Uterus (tissue), 4 donors: ENCODE measurements around the gene RAPGEF5. TPM values are rescaled to one million over a fixed set of nuclear protein-coding genes. Genes with fewer than 3 reads are reported as not detected.
"Not testable (repeated sequence)": the region's sequence is repeated elsewhere in the genome, so short reads cannot be mapped to it uniquely, and the experiment has no call there.

Experiments used
- DNase-seq, 2 donors: peaks; one replicate each; pipeline ENCODE4 v3.0.0-alpha.2; 2019 to 2020
- H3K27ac ChIP-seq, 2 donors: fragments of 200-600 bp; sonication (generic); 1 replicate in 1 of 2; 2 replicates in 1 of 2; pipeline ENCODE4 v1.5.1; 2016 to 2018
- H3K27me3 ChIP-seq, 2 donors: fragments of 200-600 bp; sonication (generic); one replicate each; pipeline ENCODE4 v1.5.1; 2018 to 2019; ENCODE audit warnings: control low read depth in 1 of 2
- H3K36me3 ChIP-seq, 2 donors: fragments of 200-600 bp; sonication (generic); one replicate each; pipeline ENCODE4 v1.5.1; 2019; ENCODE audit warnings: control low read depth in 1 of 2
- H3K4me1 ChIP-seq, 2 donors: fragments of 200-600 bp; sonication (generic); one replicate each; pipeline ENCODE4 v1.5.1; 2018 to 2019; ENCODE audit warnings: control low read depth in 1 of 2
- H3K4me3 ChIP-seq, 2 donors: fragments of 200-600 bp; sonication (generic); 1 replicate in 1 of 2; 2 replicates in 1 of 2; pipeline ENCODE4 v1.5.1; 2018 to 2019; ENCODE audit warnings: mild to moderate bottlenecking in 1 of 2
- H3K9me3 ChIP-seq, 2 donors: fragments of 200-600 bp; sonication (generic); one replicate each; pipeline ENCODE4 v1.5.1; 2019; ENCODE audit warnings: control low read depth in 1 of 2
- POLR2A ChIP-seq, 2 donors: fragments of 450-650 bp; IDR thresholded peaks; one replicate each; pipeline ENCODE4 v1.6.1; 2016; ENCODE audit warnings: antibody characterized with exemption in 2 of 2, mild to moderate bottlenecking in 1 of 2, moderate library complexity in 1 of 2
- intact Hi-C: fragments of 100-400 bp; cut with DNase I; formaldehyde crosslinking; loops from one replicate; pipeline ENCODE4 v1.15.1; 2023; ENCODE audit warnings: low total_unique reads
- total RNA-seq, 4 donors: library from RNA; depleted of rRNA in 3 of 4; stranded (reverse); fragments of >200 nt in 3 of 4; gene quantifications; one replicate each; pipeline versions ENCODE4 v1.1.0 to v1.2.4, GENCODE V29; 2014 to 2023
- TF ChIP-seq, protein P1 (sequence below), 4 experiments: fragments of 200-600 bp in 2 of 4; fragments of 450-650 bp in 2 of 4; sonication (generic) in 2 of 4; IDR thresholded peaks; one replicate each; pipeline ENCODE4 v1.5.1; 2016 to 2019; ENCODE audit warnings: antibody characterized with exemption in 4 of 4, mild to moderate bottlenecking in 2 of 4, moderate library complexity in 1 of 4
- donor health status: DM: yes; HTN: yes; CAD: no.

Gene RAPGEF5
- total RNA-seq, 4 donors from 2014 or later, result 44.7 to 124 (median 55.1) TPM

DNA sequence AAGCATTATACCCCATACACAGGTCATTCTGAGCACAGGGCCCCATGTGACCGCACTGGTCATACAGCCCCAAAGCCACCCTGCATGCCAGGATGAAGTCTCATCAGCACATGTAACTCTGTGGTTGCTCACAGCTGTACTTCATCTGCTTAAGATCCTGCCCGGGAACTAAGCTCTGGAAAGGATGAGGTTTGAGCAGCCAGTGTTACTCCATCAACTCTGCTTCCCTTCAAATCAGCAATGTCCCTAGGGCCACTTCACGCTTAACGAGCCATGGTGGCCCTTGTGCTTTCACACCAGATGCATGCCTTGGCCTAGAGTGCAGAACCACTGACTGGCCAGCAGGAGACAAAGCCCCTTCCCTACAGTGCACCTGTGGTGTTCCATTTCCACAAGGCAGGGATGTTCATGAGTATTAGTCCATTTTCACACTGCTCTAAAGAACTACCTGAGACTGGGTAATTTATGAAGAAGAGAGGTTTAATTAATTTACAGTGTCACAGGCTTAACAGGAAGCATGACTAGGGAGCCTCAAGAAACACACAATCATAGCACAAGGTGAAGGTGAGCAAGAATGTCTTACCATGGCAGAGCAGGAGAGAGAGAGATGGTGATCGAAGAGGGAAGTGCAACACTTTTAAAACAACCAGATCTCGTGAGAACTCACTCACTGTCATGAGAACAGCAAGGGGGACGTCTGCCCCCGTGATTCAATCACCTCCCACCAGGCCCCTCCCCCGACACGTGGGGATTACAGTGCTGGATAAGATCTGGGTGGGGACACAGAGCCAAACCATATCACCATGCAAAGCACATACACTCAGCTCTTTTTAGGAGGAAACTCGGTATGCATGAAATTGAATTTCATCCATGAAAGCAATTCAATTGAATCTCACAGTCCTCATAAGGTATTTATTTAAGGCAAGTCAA, 262.3 kb downstream of the RAPGEF5 start:
- DNase-seq, result no peak
- no peak for TF ChIP-seq POLR2A (IDR thresholded peaks at IDR 0.05)
- TF ChIP-seq, protein P1, sequence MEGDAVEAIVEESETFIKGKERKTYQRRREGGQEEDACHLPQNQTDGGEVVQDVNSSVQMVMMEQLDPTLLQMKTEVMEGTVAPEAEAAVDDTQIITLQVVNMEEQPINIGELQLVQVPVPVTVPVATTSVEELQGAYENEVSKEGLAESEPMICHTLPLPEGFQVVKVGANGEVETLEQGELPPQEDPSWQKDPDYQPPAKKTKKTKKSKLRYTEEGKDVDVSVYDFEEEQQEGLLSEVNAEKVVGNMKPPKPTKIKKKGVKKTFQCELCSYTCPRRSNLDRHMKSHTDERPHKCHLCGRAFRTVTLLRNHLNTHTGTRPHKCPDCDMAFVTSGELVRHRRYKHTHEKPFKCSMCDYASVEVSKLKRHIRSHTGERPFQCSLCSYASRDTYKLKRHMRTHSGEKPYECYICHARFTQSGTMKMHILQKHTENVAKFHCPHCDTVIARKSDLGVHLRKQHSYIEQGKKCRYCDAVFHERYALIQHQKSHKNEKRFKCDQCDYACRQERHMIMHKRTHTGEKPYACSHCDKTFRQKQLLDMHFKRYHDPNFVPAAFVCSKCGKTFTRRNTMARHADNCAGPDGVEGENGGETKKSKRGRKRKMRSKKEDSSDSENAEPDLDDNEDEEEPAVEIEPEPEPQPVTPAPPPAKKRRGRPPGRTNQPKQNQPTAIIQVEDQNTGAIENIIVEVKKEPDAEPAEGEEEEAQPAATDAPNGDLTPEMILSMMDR (IDR thresholded peaks at IDR 0.05), result no peak
- Histone ChIP-seq H3K27ac (no peak overlapping the region), H3K4me3 (no peak overlapping the region), H3K36me3 (no peaks in the 10 kb centered on the region), H3K27me3 (no peaks in the 10 kb centered on the region), H3K4me1 (no peaks in the 10 kb centered on the region), H3K9me3 (no peaks in the 10 kb centered on the region)
- intact Hi-C loops, result no loop called here

DNA sequence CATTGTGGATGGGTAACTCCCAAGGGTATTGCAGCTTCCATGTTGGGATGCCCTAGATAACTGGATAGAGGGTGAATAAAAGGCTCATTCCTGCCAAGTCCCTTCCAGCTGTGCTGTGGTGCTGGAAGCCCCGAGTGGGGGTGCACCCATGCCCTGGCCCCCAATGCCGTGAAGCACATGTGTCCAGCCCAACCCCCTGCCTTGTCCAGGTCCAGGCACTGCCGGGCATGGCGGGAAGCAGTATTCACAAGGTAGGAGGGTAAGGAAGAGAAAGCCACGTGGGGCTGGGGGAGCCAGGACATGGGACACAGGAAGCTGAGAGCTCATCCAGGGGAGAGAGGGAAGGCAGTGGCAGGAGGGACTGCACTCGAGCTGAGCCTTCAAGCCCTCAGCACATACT, 263.0 kb downstream of the RAPGEF5 start:
- Histone ChIP-seq H3K4me1 (no peaks in the 10 kb centered on the region), H3K36me3 (no peaks in the 10 kb centered on the region), H3K27ac (no peak overlapping the region), H3K27me3 (no peaks in the 10 kb centered on the region), H3K9me3 (no peaks in the 10 kb centered on the region), H3K4me3 (no peak overlapping the region)
- TF ChIP-seq, protein P1 (IDR thresholded peaks at IDR 0.05), result no peak
- TF ChIP-seq POLR2A (IDR thresholded peaks at IDR 0.05), result no peak
- intact Hi-C loops, result no loop called here
- no peak for DNase-seq

DNA sequence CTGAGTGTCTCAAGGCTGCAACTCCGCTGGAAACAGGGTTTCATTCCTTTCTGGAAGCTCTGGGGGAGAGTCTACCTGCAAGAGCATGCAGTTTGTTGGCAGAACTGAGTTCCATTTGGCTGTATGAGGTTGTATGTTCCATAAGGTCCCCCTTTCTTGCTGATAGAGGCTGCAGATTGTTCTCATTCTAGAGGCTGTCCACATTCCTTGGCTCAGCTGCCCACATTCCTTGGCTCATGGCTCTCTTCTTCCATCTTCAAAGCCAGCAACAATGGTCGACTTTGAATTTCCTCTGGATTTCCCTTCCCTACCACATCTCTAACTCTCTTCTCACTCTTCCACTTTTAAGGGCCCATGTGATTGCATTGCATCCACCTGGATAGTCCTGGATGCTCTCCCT, 264.0 kb downstream of the RAPGEF5 start:
- no peak for DNase-seq
- intact Hi-C loops, result no loop called here
- H3K9me3 ChIP-seq, result no peaks in the 10 kb centered on the region
- H3K27ac ChIP-seq, result no peak overlapping the region
- no peaks in the 10 kb centered on the region for H3K36me3 ChIP-seq
- H3K27me3 ChIP-seq, result no peaks in the 10 kb centered on the region
- TF ChIP-seq POLR2A (IDR thresholded peaks at IDR 0.05), result no peak
- TF ChIP-seq, protein P1 (IDR thresholded peaks at IDR 0.05), result no peak
- H3K4me3 ChIP-seq, result no peak overlapping the region
- no peaks in the 10 kb centered on the region for H3K4me1 ChIP-seq

DNA sequence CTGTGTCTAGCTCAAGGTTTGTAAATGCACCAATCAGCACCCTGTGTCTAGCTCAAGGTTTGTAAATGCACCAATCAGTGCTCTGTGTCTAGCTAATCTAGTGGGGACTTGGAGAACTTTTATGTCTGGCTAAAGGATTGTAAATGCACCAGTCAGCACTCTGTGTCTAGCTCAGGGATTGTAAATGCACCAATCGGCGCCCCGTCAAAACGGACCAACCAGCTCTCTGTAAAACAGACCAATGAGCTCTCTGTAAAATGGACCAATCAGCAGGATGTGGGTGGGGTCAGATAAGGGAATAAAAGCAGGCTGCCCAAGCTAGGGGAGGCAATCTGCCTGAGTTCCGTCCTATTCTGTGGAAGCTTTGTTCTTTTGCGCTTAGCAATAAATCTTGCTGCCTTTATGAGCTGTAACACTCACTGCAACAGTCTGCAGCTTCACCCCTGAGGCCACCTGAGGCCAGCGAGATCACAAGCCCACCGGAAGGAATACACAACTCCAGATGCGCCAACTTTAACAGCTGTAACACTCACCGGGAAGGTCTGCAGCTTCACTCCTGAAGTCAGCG, 265.9 kb downstream of the RAPGEF5 start:
- intact Hi-C loops, H3K36me3 ChIP-seq, H3K27ac ChIP-seq, H3K4me1 ChIP-seq, DNase-seq, H3K9me3 ChIP-seq, H3K4me3 ChIP-seq, H3K27me3 ChIP-seq: not testable (repeated sequence)

DNA sequence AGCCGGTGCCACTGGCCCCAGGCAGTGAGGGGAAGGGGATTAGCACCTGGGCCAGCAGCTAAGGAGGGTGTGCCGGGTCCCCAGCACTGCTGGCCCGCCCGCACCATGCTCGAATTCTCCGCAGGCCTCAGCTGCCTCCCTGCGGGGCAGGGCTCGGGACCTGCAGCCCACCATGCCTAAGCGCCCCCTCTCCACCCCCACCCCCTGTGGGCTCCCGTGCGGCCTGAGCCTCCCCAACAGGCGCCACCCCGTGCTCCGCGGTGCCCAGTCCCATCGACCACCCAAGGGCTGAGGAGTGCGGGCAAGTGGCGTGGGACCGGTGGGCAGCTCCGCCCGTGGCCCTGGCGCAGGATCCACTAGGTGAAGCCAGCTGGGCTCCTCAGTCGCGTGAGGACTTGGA, 266.4 kb downstream of the RAPGEF5 start:
- H3K36me3 ChIP-seq, result no peaks in the 10 kb centered on the region
- DNase-seq, result no peak
- H3K27me3 ChIP-seq, result no peaks in the 10 kb centered on the region
- no peak overlapping the region for H3K4me3 ChIP-seq
- H3K4me1 ChIP-seq, result no peaks in the 10 kb centered on the region
- no peak overlapping the region for H3K27ac ChIP-seq
- no peaks in the 10 kb centered on the region for H3K9me3 ChIP-seq
- no peak for TF ChIP-seq POLR2A (IDR thresholded peaks at IDR 0.05)
- TF ChIP-seq, protein P1 (IDR thresholded peaks at IDR 0.05), result no peak
- intact Hi-C loops, result no loop called here
